ENCODE data around the gene DNMBP.

Gene DNMBP

GRCh38 chr10:100024748-100025147 lies 15.0 kb upstream of the DNMBP start:
- H3K27ac ChIP-seq = no peak overlapping the region

GRCh38 chr10:100022403-100022802 lies 12.7 kb upstream of the DNMBP start:
- H3K27ac ChIP-seq = no peak overlapping the region; the same call in 1 of the 2 replicates
- no peak for TF ChIP-seq CTCF (conservative IDR thresholded peaks at IDR 0.05)

More at GRCh38 chr10:100024748-100025147, 15.0 kb upstream of the DNMBP start:
- no peak for TF ChIP-seq CTCF (conservative IDR thresholded peaks at IDR 0.05)

GRCh38 chr10:100021322-100021721 lies 11.6 kb upstream of the DNMBP start:
- peak overlapping the region; percentile 66 for H3K27ac ChIP-seq
- no peak for TF ChIP-seq CTCF (conservative IDR thresholded peaks at IDR 0.05)

GRCh38 chr10:100020886-100021253 lies 11.1 kb upstream of the DNMBP start:
- peak overlapping the region; percentile 66 for H3K27ac ChIP-seq
- no peak for TF ChIP-seq CTCF (conservative IDR thresholded peaks at IDR 0.05)

GRCh38 chr10:100020142-100020885 lies 10.6 kb upstream of the DNMBP start:
- TF ChIP-seq CTCF (conservative IDR thresholded peaks at IDR 0.05) = no peak
- peak overlapping the region; percentile 66 for H3K27ac ChIP-seq

- peak; percentile 12; the same call in 1 of the 2 replicates for TF ChIP-seq CTCF (conservative IDR thresholded peaks at IDR 0.05)
- peak overlapping the region; percentile 66 for H3K27ac ChIP-seq
Measured at GRCh38 chr10:100019787-100020141, 10.0 kb upstream of the DNMBP start.

- H3K27ac ChIP-seq = 0 out of 2 replicates have a peak overlapping the region, but pooled peaks have one; percentile 16
- TF ChIP-seq CTCF (conservative IDR thresholded peaks at IDR 0.05) = no peak
Measured at GRCh38 chr10:100014071-100014762, 4.5 kb upstream of the DNMBP start.
